Stimulated activated CD8-positive, alpha-beta memory T cell treated with anti-CD3 and anti-CD28 coated beads, Interleukin-7, amount 100 ng/mL, for 4 hours (primary cell): ENCODE data around the gene RSPRY1.
A peak's percentile ranks its signal among the peaks of the same experiment; 100 is the strongest.

ENCODE experiments used
- DNase-seq, 2 donors: peaks; one replicate each; pipeline ENCODE4 v3.0.0-alpha.2; 2020; ENCODE audit warnings: low read depth in 2 of 2

Gene RSPRY1

GRCh38 chr16:57185945-57186871 lies at the start of gene RSPRY1, which contains the start of gene PSME3IP1:
RSPRY1 (plus strand) TSS chr16:57186329; CDS start chr16:57204659, 18,330 bp downstream.
PSME3IP1 (minus strand) TSS chr16:57186039; CDS start chr16:57173854, 12,185 bp downstream.
- peak; percentile 94 to 99 for DNase-seq

GRCh38 chr16:57137043-57137442 lies 49.1 kb upstream of the RSPRY1 start:
- DNase-seq = no peak

GRCh38 chr16:57137566-57138273 lies 48.4 kb upstream of the RSPRY1 start:
- DNase-seq = no peak

- DNase-seq = no peak
Measured at GRCh38 chr16:57138281-57138935, 47.7 kb upstream of the RSPRY1 start.

GRCh38 chr16:57140931-57141668 lies 45.0 kb upstream of the RSPRY1 start:
- no peak for DNase-seq

- no peak for DNase-seq
Measured at GRCh38 chr16:57141822-57142631, 44.1 kb upstream of the RSPRY1 start.

GRCh38 chr16:57143149-57143921 lies 42.8 kb upstream of the RSPRY1 start:
- DNase-seq = no peak

GRCh38 chr16:57144027-57144426 lies 42.1 kb upstream of the RSPRY1 start:
- DNase-seq = no peak

- no peak for DNase-seq
Measured at GRCh38 chr16:57145046-57146021, 40.8 kb upstream of the RSPRY1 start.

- DNase-seq = no peak
Measured at GRCh38 chr16:57146040-57146647, 40.0 kb upstream of the RSPRY1 start.

GRCh38 chr16:57146735-57147134 lies 39.4 kb upstream of the RSPRY1 start:
- DNase-seq = no peak

GRCh38 chr16:57147381-57148221 lies 38.5 kb upstream of the RSPRY1 start:
- DNase-seq = no peak

- DNase-seq = no peak
Measured at GRCh38 chr16:57148481-57148880, 37.6 kb upstream of the RSPRY1 start.

GRCh38 chr16:57149391-57149790 lies 36.7 kb upstream of the RSPRY1 start:
- DNase-seq = no peak

- DNase-seq = no peak
Measured at GRCh38 chr16:57150682-57151330, 35.3 kb upstream of the RSPRY1 start.

- no peak for DNase-seq
Measured at GRCh38 chr16:57151369-57151768, 34.8 kb upstream of the RSPRY1 start.
